GM10248 (cell line): ENCODE measurements around the gene LRRC7.

Experiments
- CTCF ChIA-PET: fragments of 300-600 bp; sonication (Branson Sonifier 250); formaldehyde crosslinking; extraction: SDS; loops from one replicate; lab custom pipeline; 2021; ENCODE audit warnings: antibody characterized with exemption; lab: Yijun Ruan, JAX
- POLR2A ChIA-PET: fragments of 350-650 bp; sonication (Branson Sonifier 250); formaldehyde crosslinking; extraction: SDS; loops from one replicate; lab custom pipeline; 2020; ENCODE audit warnings: antibody characterized with exemption; lab: Yijun Ruan, JAX
- DNase-seq: peaks from one replicate; pipeline ENCODE4 v3.0.0; 2012; ENCODE audit errors: extremely low spot score
- TF ChIP-seq, protein P1 (sequence below): IDR thresholded peaks from 2 replicates; pipeline ENCODE4 v1.5.1; 2012; ENCODE audit warnings: mild to moderate bottlenecking, low read depth; ENCODE audit errors: extremely low read depth, missing control alignments, control extremely low read depth

Gene LRRC7

DNA sequence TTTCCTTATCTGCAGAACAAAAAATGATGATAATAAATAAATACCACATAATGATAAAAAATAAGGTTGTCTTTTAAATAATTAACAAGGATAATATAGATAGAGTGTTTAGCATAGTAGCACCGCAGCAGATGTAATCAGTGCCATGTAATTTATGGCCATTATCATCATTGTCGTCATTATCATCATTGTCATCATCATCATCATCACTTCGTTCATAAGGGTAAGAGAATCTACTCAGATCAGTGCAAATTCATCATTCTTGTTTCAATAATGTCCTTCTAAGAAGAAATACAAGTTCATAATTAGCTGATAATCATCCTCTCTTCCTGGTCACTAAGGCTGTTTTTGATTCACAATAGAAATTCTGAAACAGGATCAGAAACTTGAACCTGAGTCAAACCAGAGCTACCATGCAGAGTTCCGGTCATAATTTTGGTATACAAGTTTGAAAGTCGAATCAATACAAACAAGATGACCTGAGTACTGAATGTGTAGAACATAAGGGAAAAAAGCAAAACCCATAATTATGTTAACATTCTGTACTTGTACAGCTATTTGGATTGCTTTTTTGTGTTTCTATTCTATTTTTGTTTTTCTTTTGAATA lies 465.6 kb downstream of the LRRC7 start:
- ChIA-PET CTCF (no interaction called here), POLR2A (no interaction called here)
- TF ChIP-seq, protein P1, sequence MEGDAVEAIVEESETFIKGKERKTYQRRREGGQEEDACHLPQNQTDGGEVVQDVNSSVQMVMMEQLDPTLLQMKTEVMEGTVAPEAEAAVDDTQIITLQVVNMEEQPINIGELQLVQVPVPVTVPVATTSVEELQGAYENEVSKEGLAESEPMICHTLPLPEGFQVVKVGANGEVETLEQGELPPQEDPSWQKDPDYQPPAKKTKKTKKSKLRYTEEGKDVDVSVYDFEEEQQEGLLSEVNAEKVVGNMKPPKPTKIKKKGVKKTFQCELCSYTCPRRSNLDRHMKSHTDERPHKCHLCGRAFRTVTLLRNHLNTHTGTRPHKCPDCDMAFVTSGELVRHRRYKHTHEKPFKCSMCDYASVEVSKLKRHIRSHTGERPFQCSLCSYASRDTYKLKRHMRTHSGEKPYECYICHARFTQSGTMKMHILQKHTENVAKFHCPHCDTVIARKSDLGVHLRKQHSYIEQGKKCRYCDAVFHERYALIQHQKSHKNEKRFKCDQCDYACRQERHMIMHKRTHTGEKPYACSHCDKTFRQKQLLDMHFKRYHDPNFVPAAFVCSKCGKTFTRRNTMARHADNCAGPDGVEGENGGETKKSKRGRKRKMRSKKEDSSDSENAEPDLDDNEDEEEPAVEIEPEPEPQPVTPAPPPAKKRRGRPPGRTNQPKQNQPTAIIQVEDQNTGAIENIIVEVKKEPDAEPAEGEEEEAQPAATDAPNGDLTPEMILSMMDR = no peak
- peak; percentile 7 for DNase-seq

DNA sequence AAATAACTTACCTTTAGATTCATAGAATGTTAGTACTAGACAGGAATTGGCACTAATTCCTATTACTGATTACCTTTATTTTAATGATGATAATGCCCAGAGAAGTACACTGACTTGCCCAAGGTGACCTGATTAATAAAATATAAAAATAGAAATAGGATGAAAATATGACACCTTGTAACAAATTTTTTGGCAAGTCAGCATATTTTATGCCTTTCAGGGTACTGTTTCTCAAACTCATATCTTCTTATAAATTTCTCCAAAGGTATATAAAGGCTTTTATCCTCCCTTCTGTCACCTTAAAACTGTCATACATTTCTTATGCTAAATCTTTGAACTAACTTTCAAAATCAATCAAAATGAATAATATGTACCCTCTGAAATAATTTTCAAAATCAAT lies 466.2 kb downstream of the LRRC7 start:
- CTCF ChIA-PET = no interaction called here
- DNase-seq = no peak
- TF ChIP-seq, protein P1 = no peak
- POLR2A ChIA-PET = no interaction called here

DNA sequence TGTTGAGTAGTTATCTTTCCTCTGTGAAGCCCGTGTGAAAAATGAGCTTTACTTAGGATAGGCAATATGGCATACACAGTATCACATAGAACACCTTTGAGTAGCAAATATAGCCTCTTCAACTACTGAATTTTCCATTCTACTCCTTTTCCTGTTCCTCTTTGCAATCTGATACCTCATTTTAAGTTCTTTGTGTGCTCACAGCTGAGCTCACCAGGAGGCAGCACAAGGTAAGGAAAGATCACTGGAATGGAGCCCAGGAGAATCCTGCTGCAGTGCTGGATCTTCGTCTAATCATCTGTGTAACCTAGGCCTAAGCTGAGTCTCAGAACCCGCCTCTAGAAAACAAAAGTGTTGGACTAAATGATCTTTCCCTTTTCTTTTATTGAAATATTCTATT lies 466.7 kb downstream of the LRRC7 start:
- CTCF ChIA-PET = no interaction called here
- TF ChIP-seq, protein P1 = no peak
- POLR2A ChIA-PET = no interaction called here
- no peak for DNase-seq

DNA sequence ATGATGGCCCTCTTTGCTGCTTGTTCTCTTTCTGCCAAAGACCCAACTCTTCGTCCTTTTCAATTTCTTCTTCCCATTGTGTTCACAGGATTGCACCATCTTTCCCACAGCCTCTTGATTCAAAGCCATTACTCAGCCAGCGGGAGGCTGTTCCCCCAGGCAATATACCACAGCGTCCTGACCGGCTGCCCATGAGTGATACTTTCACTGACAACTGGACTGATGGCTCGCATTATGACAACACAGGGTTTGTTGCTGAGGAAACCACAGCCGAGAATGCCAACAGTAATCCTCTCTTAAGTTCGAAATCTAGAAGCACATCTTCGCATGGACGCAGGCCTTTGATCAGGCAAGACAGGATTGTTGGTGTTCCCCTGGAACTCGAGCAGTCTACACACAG lies 470.3 kb downstream of the LRRC7 start:
- DNase-seq = no peak
- TF ChIP-seq, protein P1 = no peak
- CTCF ChIA-PET = no interaction called here
- POLR2A ChIA-PET = no interaction called here

DNA sequence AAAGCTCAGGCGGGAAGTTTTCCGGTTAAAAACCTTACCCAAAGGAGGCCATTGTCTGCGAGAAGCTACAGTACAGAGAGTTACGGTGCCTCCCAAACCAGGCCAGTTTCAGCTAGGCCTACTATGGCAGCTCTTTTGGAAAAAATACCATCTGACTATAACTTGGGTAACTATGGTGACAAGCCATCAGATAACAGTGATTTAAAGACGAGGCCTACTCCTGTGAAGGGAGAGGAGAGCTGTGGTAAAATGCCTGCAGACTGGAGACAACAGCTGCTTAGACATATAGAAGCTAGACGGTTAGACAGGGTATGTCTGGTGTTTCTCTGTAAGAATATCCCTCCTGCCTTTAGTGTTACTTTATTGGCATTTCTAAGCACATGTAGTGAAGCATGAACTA lies 471.8 kb downstream of the LRRC7 start:
- ChIA-PET POLR2A (no interaction called here), CTCF (interaction anchor here (0.9 kb wide), 1 partner anchor 28 kb away, joined by 4 read pairs; no protein-coding TSS in a partner anchor)
- TF ChIP-seq, protein P1 = no peak
- DNase-seq = no peak

DNA sequence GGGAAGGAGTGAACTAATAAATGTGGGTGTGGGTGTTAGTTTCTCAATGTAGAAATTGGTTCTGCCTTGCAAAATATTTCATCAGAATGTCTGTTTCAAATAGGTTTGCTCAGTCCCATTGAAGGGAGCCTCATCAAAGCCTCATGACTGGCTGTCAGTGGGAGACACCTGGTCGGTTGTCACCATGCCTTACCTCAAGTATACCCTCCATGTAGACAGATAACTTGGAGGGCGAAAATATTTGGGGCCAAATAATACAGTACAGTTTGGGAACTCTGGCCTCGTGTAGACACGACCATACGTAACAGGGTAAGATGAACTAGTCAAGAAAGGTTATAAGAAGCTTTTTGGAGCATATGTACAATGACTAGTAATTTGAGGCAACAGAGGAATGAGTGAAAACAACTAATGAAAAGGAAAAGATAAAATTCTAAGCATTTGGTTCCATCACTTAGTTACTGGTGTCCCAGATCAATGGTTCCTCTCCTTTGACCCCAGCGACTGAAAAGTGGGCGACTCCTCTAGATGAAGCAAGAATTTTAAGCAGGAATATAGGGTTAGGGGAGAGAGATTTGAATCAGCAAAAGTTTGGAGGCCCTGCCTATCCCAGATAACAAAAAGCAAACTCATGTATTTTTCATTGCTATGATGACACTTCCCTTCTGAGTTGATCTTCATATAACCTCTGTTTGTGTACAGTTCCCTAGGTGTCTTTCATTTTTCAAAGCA lies 473.8 kb downstream of the LRRC7 start:
- TF ChIP-seq, protein P1 = no peak
- ChIA-PET POLR2A (no interaction called here), CTCF (interaction anchor here (1.0 to 1.1 kb wide), 2 partner anchors 9 to 31 kb away, joined by 3 read pairs; no protein-coding TSS in a partner anchor)

More for the DNA sequence above, 473.8 kb downstream of the LRRC7 start:
- no peak for DNase-seq
